Right atrium auricular region (tissue), 2 donors: ENCODE results near the gene HSF5. TPM values are rescaled to one million over a fixed set of nuclear protein-coding genes. Genes with fewer than 3 reads are reported as not detected.
A peak's percentile ranks its signal among the peaks of the same experiment; 100 is the strongest.

Source experiments
- DNase-seq: peaks from one replicate; pipeline ENCODE4 v3.0.0-alpha.2; 2019; ENCODE audit warnings: low spot score
- H3K27ac ChIP-seq, 2 donors: fragments of 200-600 bp; sonication (generic); 1 replicate in 1 of 2; 2 replicates in 1 of 2; pipeline ENCODE4 v1.5.1; 2016 to 2019
- H3K27me3 ChIP-seq, 2 donors: fragments of 200-600 bp; sonication (generic); one replicate each; pipeline versions ENCODE4 v1.5.1 to v1.6.0; 2017 to 2019
- H3K36me3 ChIP-seq: fragments of 200-600 bp; sonication (generic); one replicate; pipeline ENCODE4 v1.5.1; 2016
- H3K4me1 ChIP-seq, 2 donors: fragments of 200-600 bp; sonication (generic); one replicate each; pipeline versions ENCODE4 v1.5.1 to v1.6.0; 2017 to 2019
- H3K4me3 ChIP-seq, 2 donors: fragments of 200-600 bp; sonication (generic); 1 replicate in 1 of 2; 2 replicates in 1 of 2; pipeline ENCODE4 v1.5.1; 2017 to 2019; ENCODE audit warnings: mild to moderate bottlenecking in 1 of 2, moderate library complexity in 1 of 2
- H3K9me3 ChIP-seq, 2 donors: fragments of 200-600 bp; sonication (generic); one replicate each; pipeline ENCODE4 v1.5.1; 2019
- total RNA-seq, 2 donors: library from RNA; depleted of rRNA; stranded (reverse); fragments of >200 nt; gene quantifications; one replicate each; pipeline ENCODE4 v1.1.0, GENCODE V29; 2016
- TF ChIP-seq, protein P1 (sequence below), 2 donors: fragments of 200-600 bp; sonication (generic); IDR thresholded peaks; one replicate each; pipeline ENCODE4 v1.5.1; 2019; ENCODE audit warnings: antibody characterized with exemption in 2 of 2

The HSF5 gene
- total RNA-seq, 2 donors from 2014 or later: 0.08 TPM; not detected in 1

DNA sequence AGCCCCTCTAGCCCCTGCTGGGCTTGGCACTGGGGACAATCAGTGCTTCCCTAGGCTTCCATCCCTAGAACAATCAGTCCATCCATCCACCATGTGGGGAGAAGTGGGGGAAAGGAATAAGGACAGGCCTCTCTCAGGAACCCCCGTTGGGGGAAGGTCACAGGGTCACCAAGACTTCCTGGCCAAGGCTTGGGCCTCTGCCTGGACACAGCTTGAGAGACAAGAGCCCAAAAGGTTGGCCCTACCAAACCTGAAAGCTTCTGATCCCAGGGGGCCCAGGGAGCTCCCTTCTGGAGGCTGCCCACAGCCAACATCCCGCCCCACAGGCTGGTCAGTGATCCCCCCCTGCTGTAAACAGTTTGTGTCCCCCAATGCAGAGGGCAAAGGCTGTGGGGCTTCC, 42.4 kb upstream of the HSF5 start:
- peak overlapping the region in 1 of 2 donors; percentile 67 for H3K4me3 ChIP-seq

DNA sequence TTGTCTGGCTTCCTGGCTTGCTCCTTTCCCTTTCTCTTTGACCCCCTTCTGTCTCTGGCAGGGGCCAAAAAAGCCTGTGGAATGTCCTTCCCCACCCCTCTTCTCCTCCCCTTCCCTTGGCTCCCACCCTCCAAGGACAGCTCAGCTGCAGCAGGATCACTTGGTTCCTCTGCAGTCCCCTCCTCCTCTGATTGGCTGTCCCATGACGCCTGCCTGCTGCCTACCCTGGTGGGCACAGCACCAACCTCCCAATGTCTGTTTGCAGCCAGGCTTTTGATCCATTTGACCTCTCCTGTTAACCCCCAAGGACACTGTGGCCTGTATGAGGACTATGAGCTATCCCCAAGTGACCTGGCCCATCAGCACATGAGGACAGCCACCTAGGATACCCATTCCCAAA, 41.1 kb upstream of the HSF5 start:
- Histone ChIP-seq H3K36me3 (no peaks in the 10 kb centered on the region), H3K9me3 (no peaks in the 10 kb centered on the region), H3K27ac (peak overlapping the region; percentile 18 to 33), H3K4me3 (peak overlapping the region in 1 of 2 donors; percentile 25), H3K27me3 (no peaks in the 10 kb centered on the region), H3K4me1 (peaks cover 0 to 78% of the 10 kb centered on the region in 2 donors)
- no peak for DNase-seq
- TF ChIP-seq, protein P1, sequence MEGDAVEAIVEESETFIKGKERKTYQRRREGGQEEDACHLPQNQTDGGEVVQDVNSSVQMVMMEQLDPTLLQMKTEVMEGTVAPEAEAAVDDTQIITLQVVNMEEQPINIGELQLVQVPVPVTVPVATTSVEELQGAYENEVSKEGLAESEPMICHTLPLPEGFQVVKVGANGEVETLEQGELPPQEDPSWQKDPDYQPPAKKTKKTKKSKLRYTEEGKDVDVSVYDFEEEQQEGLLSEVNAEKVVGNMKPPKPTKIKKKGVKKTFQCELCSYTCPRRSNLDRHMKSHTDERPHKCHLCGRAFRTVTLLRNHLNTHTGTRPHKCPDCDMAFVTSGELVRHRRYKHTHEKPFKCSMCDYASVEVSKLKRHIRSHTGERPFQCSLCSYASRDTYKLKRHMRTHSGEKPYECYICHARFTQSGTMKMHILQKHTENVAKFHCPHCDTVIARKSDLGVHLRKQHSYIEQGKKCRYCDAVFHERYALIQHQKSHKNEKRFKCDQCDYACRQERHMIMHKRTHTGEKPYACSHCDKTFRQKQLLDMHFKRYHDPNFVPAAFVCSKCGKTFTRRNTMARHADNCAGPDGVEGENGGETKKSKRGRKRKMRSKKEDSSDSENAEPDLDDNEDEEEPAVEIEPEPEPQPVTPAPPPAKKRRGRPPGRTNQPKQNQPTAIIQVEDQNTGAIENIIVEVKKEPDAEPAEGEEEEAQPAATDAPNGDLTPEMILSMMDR (IDR thresholded peaks at IDR 0.05): no peak

More for the DNA sequence above, 42.4 kb upstream of the HSF5 start:
- TF ChIP-seq, protein P1 (IDR thresholded peaks at IDR 0.05): no peak
- Histone ChIP-seq H3K36me3 (no peaks in the 10 kb centered on the region), H3K27ac (peak overlapping the region in 1 of 2 donors; percentile 75), H3K4me1 (peaks cover 0 to 81% of the 10 kb centered on the region in 2 donors), H3K27me3 (no peaks in the 10 kb centered on the region), H3K9me3 (no peaks in the 10 kb centered on the region)
- no peak for DNase-seq

DNA sequence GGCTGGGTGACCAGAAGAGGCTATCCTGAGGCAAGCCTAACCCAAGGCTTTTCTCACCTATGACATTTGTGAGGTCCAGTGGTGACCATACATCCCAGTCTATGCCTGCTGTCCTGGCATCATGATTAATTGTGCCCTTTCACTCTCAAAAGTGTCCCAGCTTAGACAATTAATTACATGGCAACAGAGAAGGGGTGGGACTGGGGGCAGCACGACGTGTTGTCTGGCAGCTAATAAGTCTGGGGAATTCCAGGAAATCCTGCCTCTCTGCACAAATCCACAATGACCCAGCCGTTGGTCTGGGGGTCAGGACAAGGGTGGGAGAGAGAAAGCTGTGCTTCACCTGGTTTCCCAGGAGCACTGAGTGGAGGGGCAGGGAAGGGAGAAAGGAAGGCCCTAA, 40.2 kb upstream of the HSF5 start:
- H3K4me1 ChIP-seq: peaks cover 0 to 72% of the 10 kb centered on the region in 2 donors
- peak overlapping the region in 1 of 2 donors; percentile 25 for H3K4me3 ChIP-seq
- peak overlapping the region; percentile 18 to 33 for H3K27ac ChIP-seq
- H3K9me3 ChIP-seq: no peaks in the 10 kb centered on the region
- no peaks in the 10 kb centered on the region for H3K36me3 ChIP-seq
- DNase-seq: no peak
- H3K27me3 ChIP-seq: no peaks in the 10 kb centered on the region
- TF ChIP-seq, protein P1 (IDR thresholded peaks at IDR 0.05): no peak

DNA sequence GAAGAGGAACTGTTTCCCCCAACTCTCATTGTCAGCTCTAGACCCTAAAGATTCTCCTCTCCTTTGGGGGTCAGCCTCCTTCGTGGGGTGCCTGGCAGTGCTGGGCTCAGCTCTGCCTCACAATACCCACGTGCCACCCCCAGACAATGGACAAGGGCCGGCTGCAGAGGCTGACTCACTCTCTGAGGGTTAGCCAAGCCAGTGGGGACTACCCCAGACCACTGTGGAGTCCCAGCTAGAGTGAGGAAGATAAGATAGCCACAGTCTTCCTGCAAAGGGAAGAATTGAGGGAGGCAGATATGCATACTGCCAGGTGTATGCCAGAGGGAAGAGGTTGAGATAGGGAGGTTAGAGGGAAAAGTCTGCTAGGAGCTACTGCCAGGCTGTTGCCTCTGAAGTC, 39.7 kb upstream of the HSF5 start:
- H3K27ac ChIP-seq: peak overlapping the region; percentile 26 to 62
- no peak for DNase-seq
- no peaks in the 10 kb centered on the region for H3K9me3 ChIP-seq
- peaks cover 0 to 72% of the 10 kb centered on the region in 2 donors for H3K4me1 ChIP-seq
- no peaks in the 10 kb centered on the region for H3K36me3 ChIP-seq
- H3K27me3 ChIP-seq: no peaks in the 10 kb centered on the region
- TF ChIP-seq, protein P1 (IDR thresholded peaks at IDR 0.05): no peak
- no peak overlapping the region for H3K4me3 ChIP-seq

DNA sequence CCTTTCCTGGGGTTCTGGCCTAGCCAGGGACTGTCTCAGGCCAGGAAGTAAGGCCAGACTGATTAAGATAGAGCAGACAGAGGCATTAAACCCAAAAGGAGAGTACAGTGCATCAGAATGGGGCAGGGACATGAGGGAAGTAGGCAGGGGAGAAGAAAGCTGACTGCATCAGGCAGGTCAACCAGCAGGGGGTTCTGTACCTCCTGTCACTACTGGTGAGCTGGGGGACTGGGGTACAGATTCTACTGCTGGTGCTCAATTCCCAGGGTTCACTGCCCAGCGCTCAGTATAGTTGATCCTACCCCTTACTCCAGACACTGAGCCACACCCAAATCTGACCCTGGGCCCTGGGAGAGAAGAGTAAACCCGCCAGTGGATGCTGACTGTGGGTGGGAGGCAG, 39.1 kb upstream of the HSF5 start:
- Histone ChIP-seq H3K4me1 (peaks cover 0 to 67% of the 10 kb centered on the region in 2 donors), H3K36me3 (no peaks in the 10 kb centered on the region), H3K9me3 (no peaks in the 10 kb centered on the region), H3K27me3 (no peaks in the 10 kb centered on the region), H3K4me3 (no peak overlapping the region), H3K27ac (peak overlapping the region; percentile 26 to 62)
- DNase-seq: no peak
- TF ChIP-seq, protein P1 (IDR thresholded peaks at IDR 0.05): no peak

DNA sequence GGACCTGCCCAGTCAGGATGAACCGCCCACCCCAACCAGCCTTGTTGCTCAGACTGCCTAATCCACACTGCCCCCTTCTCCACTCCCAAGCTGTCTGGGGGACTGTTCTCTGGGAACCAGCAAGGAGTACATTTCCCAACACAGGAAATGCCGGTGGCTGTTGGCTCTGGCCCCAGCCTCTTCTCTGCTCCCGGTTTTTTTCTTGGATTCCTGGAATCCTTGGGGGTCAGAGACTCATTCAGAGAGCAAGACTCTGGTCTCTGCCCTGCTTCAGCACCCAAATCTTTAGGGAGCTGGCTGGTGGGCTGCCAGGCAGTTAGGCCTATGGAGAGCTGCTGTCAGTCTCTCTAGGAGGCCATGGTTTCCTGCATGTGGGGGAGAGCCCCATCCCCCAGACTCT, 37.0 kb upstream of the HSF5 start:
- DNase-seq: peak; percentile 80
- Histone ChIP-seq H3K4me3 (no peak overlapping the region), H3K4me1 (peaks cover 0 to 54% of the 10 kb centered on the region in 2 donors), H3K9me3 (no peaks in the 10 kb centered on the region), H3K27ac (peak overlapping the region; percentile 0 to 69), H3K27me3 (no peaks in the 10 kb centered on the region), H3K36me3 (no peaks in the 10 kb centered on the region)
- TF ChIP-seq, protein P1 (IDR thresholded peaks at IDR 0.05): no peak
